ENCODE measurements around the gene SRGAP1.
"Not testable (repeated sequence)": the region's sequence is repeated elsewhere in the genome, so short reads cannot be mapped to it uniquely, and the experiment has no call there.

SRGAP1 gene

GRCh38 chr12:63836936-63837335, 7.6 kb upstream of the SRGAP1 start:
- DNase-seq (ENCODE audit: low spot score), result no peak
- no peak for TF ChIP-seq CTCF (IDR thresholded peaks at IDR 0.05; ENCODE audit: extremely low read depth, missing control alignments)

- no peak for DNase-seq (ENCODE audit: low spot score)
- no peak for TF ChIP-seq CTCF (IDR thresholded peaks at IDR 0.05; ENCODE audit: extremely low read depth, missing control alignments)
Measured at GRCh38 chr12:63838411-63838810, 6.1 kb upstream of the SRGAP1 start.

GRCh38 chr12:63841011-63841410, 3.5 kb upstream of the SRGAP1 start:
- no peak for DNase-seq (ENCODE audit: low spot score)
- no peak for TF ChIP-seq CTCF (IDR thresholded peaks at IDR 0.05; ENCODE audit: extremely low read depth, missing control alignments)

- DNase-seq (ENCODE audit: low spot score), result no peak
- no peak for TF ChIP-seq CTCF (IDR thresholded peaks at IDR 0.05; ENCODE audit: extremely low read depth, missing control alignments)
Measured at GRCh38 chr12:63841571-63841970, 2.9 kb upstream of the SRGAP1 start.

- DNase-seq (ENCODE audit: low spot score), result not testable (repeated sequence)
Measured at GRCh38 chr12:63842750-63843149, 1.8 kb upstream of the SRGAP1 start.

GRCh38 chr12:63843254-63843720, 1.2 kb upstream of the SRGAP1 start:
- TF ChIP-seq CTCF (IDR thresholded peaks at IDR 0.05; ENCODE audit: extremely low read depth, missing control alignments), result no peak
- DNase-seq (ENCODE audit: low spot score), result no peak

GRCh38 chr12:63843721-63844390, 644 bp upstream of the SRGAP1 start:
- TF ChIP-seq CTCF (IDR thresholded peaks at IDR 0.05; ENCODE audit: extremely low read depth, missing control alignments), result peak; percentile 95
- peak; percentile 95 for DNase-seq (ENCODE audit: low spot score)

- DNase-seq (ENCODE audit: low spot score), result no peak
- no peak for TF ChIP-seq CTCF (IDR thresholded peaks at IDR 0.05; ENCODE audit: extremely low read depth, missing control alignments)
Measured at GRCh38 chr12:63845726-63846125, 1.2 kb downstream of the SRGAP1 start.
